Adrenal gland (tissue), 19 donors: ENCODE measurements around the gene VPS37C. TPM values are rescaled to one million over a fixed set of nuclear protein-coding genes. Genes with fewer than 3 reads are reported as not detected.
"Not testable (repeated sequence)": the region's sequence is repeated elsewhere in the genome, so short reads cannot be mapped to it uniquely, and the experiment has no call there.

Experiments used
- DNase-seq, 7 donors: peaks; one replicate each; pipeline ENCODE4 v3.0.0-alpha.2; 2019 to 2020
- H3K27ac ChIP-seq, 5 donors: fragments of 200-600 bp; sonication (generic) in 4 of 5; 1 replicate in 3 of 5; 2 replicates in 2 of 5; pipeline versions ENCODE4 v1.5.1 to v1.8.0; 2016 to 2020; ENCODE audit warnings: mild to moderate bottlenecking in 1 of 5
- H3K27me3 ChIP-seq: fragments of 200-600 bp; 2 replicates; pipeline ENCODE4 v1.8.0; 2021
- H3K36me3 ChIP-seq, 2 donors: fragments of 200-600 bp; replicated peaks in 1 of 2; 1 replicate in 1 of 2; 2 replicates in 1 of 2; pipeline versions ENCODE4 v1.5.1 to v1.8.0; 2018 to 2022
- H3K4me1 ChIP-seq, 2 donors: fragments of 200-600 bp; replicated peaks in 1 of 2; 1 replicate in 1 of 2; 2 replicates in 1 of 2; pipeline versions ENCODE4 v1.5.1 to v1.8.0; 2018 to 2021
- H3K4me3 ChIP-seq, 4 donors: fragments of 200-600 bp; sonication (generic) in 3 of 4; one replicate each; pipeline ENCODE4 v1.5.1; 2016 to 2018
- H3K9me3 ChIP-seq, 3 donors: fragments of 200-600 bp; sonication (generic) in 1 of 3; replicated peaks in 1 of 3; 1 replicate in 2 of 3; 2 replicates in 1 of 3; pipeline versions ENCODE4 v1.5.1 to v1.8.0; 2016 to 2021
- CTCF ChIP-seq, 6 experiments: fragments of 450-650 bp in 4 of 6; fragments of 200-600 bp in 2 of 6; sonication (generic) in 1 of 6; IDR thresholded peaks; 1 replicate in 5 of 6; 2 replicates in 1 of 6; pipeline versions ENCODE4 v1.5.1 to v1.8.0; 2016 to 2021; ENCODE audit warnings: antibody characterized with exemption in 6 of 6, mild to moderate bottlenecking in 2 of 6, moderate library complexity in 1 of 6
- POLR2A ChIP-seq, 2 donors: fragments of 450-650 bp; IDR thresholded peaks; one replicate each; pipeline ENCODE4 v1.6.1; 2017; ENCODE audit warnings: antibody characterized with exemption in 2 of 2, mild to moderate bottlenecking in 2 of 2, moderate library complexity in 1 of 2
- WGBS, 4 donors: extraction: QIAGEN DNeasy Blood & Tissue Kit in 2 of 4; methylation state at CpG; one replicate each; pipeline versions ENCODE4 v1.1.5 to v1.1.7; 2013 to 2017; 5-methylcytosine and 5-hydroxymethylcytosine counted together
- intact Hi-C, 2 donors: fragments of 100-400 bp; cut with DNase I; formaldehyde crosslinking; loops; one replicate each; pipeline versions ENCODE4 v1.14.1 to v1.15.0; 2022 to 2023
- long read RNA-seq, 10 donors: library from polyadenylated mRNA in 3 of 10; unstranded in 2 of 10; stranded (forward) in 1 of 10; transcript quantifications; one replicate each; pipeline ENCODE4 v2.0.0 and lab custom pipeline, GENCODE V29; 2021 to 2026
- polyA plus RNA-seq, 3 donors: library from polyadenylated mRNA; stranded (reverse); fragments of 200-250 nt in 2 of 3; fragments of 350-450 nt in 1 of 3; fragmentation: Illumina TruSeq in 1 of 3; extraction: RNeasy Lipid Tissue Mini Kit (QIAGEN cat#74804) in 1 of 3; gene quantifications; one replicate each; pipeline ENCODE4 v1.2.3, GENCODE V29; 2013 to 2014
- total RNA-seq, 9 donors: library from RNA; depleted of rRNA in 4 of 9; stranded (reverse); fragments of >200 nt in 4 of 9; fragments of 120-200 nt in 1 of 9; fragmentation: NEBNext Ultra II Directional in 1 of 9; extraction: Animal tissue kit (Norgen Biotek cat#: 25700) in 1 of 9; gene quantifications; one replicate each; pipeline versions ENCODE4 v1.1.0 to v1.2.4, GENCODE V29; 2013 to 2023
- donor health status: healthy with polysubstance abuse.
- donor health status: Bipolar disorder and iron deficiency.
- donor health status: DM: yes; HTN: yes; CAD: no.
- donor health status: DM: no; HTN: no; CAD: no.
- donor health status: DM: no; HTN: no; CAD: no.
- donor health status: DM: yes; HTN: yes; CAD: no.

The VPS37C gene
- 10 to 100 TPM in 8 of 9 donors, 1 to 10 TPM in 1; 8.6 to 27.9 (median 19.6) TPM for total RNA-seq
- 10 to 100 TPM; 11.9 to 18.2 (median 14.2) TPM for polyA plus RNA-seq
- long read RNA-seq, donor 1, transcript VPS37C-201 (5 exons, 2,865 nt), result major isoform, 10 of 11 reads
- long read RNA-seq, donor 1, partial matches to known transcripts, result 0 of 11 reads
- long read RNA-seq, donor 1, other reads (novel, unspliced or antisense), result 0 of 11 reads
- long read RNA-seq, donor 2, transcript VPS37C-201 (5 exons, 2,865 nt), result major isoform, 5 of 5 reads
- long read RNA-seq, donor 2, partial matches to known transcripts, result 0 of 5 reads
- long read RNA-seq, donor 2, other reads (novel, unspliced or antisense), result 0 of 5 reads
- long read RNA-seq, donor 3, transcript VPS37C-201 (5 exons, 2,865 nt), result major isoform, 5 of 6 reads
- long read RNA-seq, donor 3, partial matches to known transcripts, result 0 of 6 reads
- long read RNA-seq, donor 3, other reads (novel, unspliced or antisense), result 0 of 6 reads
- long read RNA-seq, donor 4, partial matches to known transcripts, result 0 of 1 reads
- long read RNA-seq, donor 4, other reads (novel, unspliced or antisense), result 1 of 1 reads
- long read RNA-seq, donor 5, transcript VPS37C-201 (5 exons, 2,865 nt), result major isoform, 22 of 31 reads
- long read RNA-seq, donor 5, partial matches to known transcripts, result 0 of 31 reads
- long read RNA-seq, donor 5, other reads (novel, unspliced or antisense), result 8 of 31 reads
- long read RNA-seq, donor 6, partial matches to known transcripts, result 0 of 3 reads
- long read RNA-seq, donor 6, other reads (novel, unspliced or antisense), result 2 of 3 reads
- long read RNA-seq, donor 7, transcript VPS37C-201 (5 exons, 2,865 nt), result major isoform, 6 of 6 reads
- long read RNA-seq, donor 7, partial matches to known transcripts, result 0 of 6 reads
- long read RNA-seq, donor 7, other reads (novel, unspliced or antisense), result 0 of 6 reads
- long read RNA-seq, donor 8, transcript VPS37C-201 (5 exons, 2,865 nt), result major isoform, 12 of 12 reads
- long read RNA-seq, donor 8, partial matches to known transcripts, result 0 of 12 reads
- long read RNA-seq, donor 8, other reads (novel, unspliced or antisense), result 0 of 12 reads
- long read RNA-seq, donor 9, result 0 reads
- long read RNA-seq, donor 10, transcript VPS37C-201 (5 exons, 2,865 nt), result major isoform, 7 of 7 reads
- long read RNA-seq, donor 10, partial matches to known transcripts, result 0 of 7 reads
- long read RNA-seq, donor 10, other reads (novel, unspliced or antisense), result 0 of 7 reads

GRCh38 chr11:61161190-61162091 lies at the start of gene VPS37C:
Gene VPS37C, minus strand, starts transcription at chr11:61161426. Its CDS starts 22,597 bp downstream, at chr11:61138829.
- peak; percentile 86 to 93 (median 91) for DNase-seq
- peak within 1 kb of the TSS; percentile 73 to 99 (median 94) for H3K27ac ChIP-seq
- intact Hi-C loops, result no loop called here
- H3K9me3 ChIP-seq, result no peaks in the 10 kb centered on the region
- no peaks in the 10 kb centered on the region for H3K36me3 ChIP-seq
- H3K4me3 ChIP-seq, result peak within 1 kb of the TSS in 3 of 4 donors; percentile 36 to 86 (median 78)
- WGBS, 4 donors, result 0 to 1% (median 1%) methylated on average over 1 to 85 of the region's 85 CpGs
- H3K27me3 ChIP-seq, result no peaks in the 10 kb centered on the region
- TF ChIP-seq POLR2A (IDR thresholded peaks at IDR 0.05) (peak; percentile 56 to 69), CTCF (IDR thresholded peaks at IDR 0.05) (peak in 3 of 6 experiments; percentile 27 to 45 (median 35))
- H3K4me1 ChIP-seq, result peaks cover 19 to 34% of the 10 kb centered on the region in 2 donors

- WGBS, 4 donors, result no CpG with 5 or more reads among the region's 6 CpGs
These were observed 49.4 kb upstream of the VPS37C start for GRCh38 chr11:61210629-61211028.

GRCh38 chr11:61207636-61208310 lies 46.5 kb upstream of the VPS37C start:
- DNase-seq, H3K36me3 ChIP-seq, H3K9me3 ChIP-seq, intact Hi-C loops, H3K27me3 ChIP-seq, H3K27ac ChIP-seq, H3K4me3 ChIP-seq, H3K4me1 ChIP-seq: not testable (repeated sequence)
- WGBS, 4 donors, result no CpG with 5 or more reads among the region's 9 CpGs

More at GRCh38 chr11:61210629-61211028, 49.4 kb upstream of the VPS37C start:
- H3K4me1 ChIP-seq, intact Hi-C loops, DNase-seq, H3K27me3 ChIP-seq, H3K36me3 ChIP-seq, H3K9me3 ChIP-seq, H3K4me3 ChIP-seq, H3K27ac ChIP-seq: not testable (repeated sequence)

- H3K9me3 ChIP-seq, H3K4me3 ChIP-seq, H3K27ac ChIP-seq, intact Hi-C loops, H3K4me1 ChIP-seq, H3K36me3 ChIP-seq, DNase-seq, H3K27me3 ChIP-seq: not testable (repeated sequence)
- 65 to 78% (median 72%) methylated on average over 14 of the region's 14 CpGs for WGBS, 4 donors
These were observed 43.4 kb upstream of the VPS37C start for GRCh38 chr11:61204502-61205059.

- 88% methylated on average over 3 of the region's 5 CpGs; no CpG with 5 or more reads in 3 of the 4 donors for WGBS, 4 donors
- H3K4me3 ChIP-seq, H3K27me3 ChIP-seq, H3K27ac ChIP-seq, H3K36me3 ChIP-seq, intact Hi-C loops, H3K4me1 ChIP-seq, DNase-seq, H3K9me3 ChIP-seq: not testable (repeated sequence)
These were observed 42.6 kb upstream of the VPS37C start for GRCh38 chr11:61203873-61204272.

- H3K36me3 ChIP-seq, DNase-seq, H3K27ac ChIP-seq, intact Hi-C loops, H3K4me1 ChIP-seq, H3K4me3 ChIP-seq, H3K9me3 ChIP-seq, H3K27me3 ChIP-seq: not testable (repeated sequence)
- 66 to 78% (median 72%) methylated on average over 9 to 18 of the region's 18 CpGs for WGBS, 4 donors
These were observed 41.9 kb upstream of the VPS37C start, which contains the start of gene PGA3 for GRCh38 chr11:61202950-61203746. Gene PGA3, plus strand, starts transcription at chr11:61203515. Its CDS starts 50 bp downstream, at chr11:61203565.
